ENCODE results near the gene LRRC14B.

GRCh38 chr5:203246-203930 lies 12.1 kb downstream of the LRRC14B start:
- TF ChIP-seq, protein P1, sequence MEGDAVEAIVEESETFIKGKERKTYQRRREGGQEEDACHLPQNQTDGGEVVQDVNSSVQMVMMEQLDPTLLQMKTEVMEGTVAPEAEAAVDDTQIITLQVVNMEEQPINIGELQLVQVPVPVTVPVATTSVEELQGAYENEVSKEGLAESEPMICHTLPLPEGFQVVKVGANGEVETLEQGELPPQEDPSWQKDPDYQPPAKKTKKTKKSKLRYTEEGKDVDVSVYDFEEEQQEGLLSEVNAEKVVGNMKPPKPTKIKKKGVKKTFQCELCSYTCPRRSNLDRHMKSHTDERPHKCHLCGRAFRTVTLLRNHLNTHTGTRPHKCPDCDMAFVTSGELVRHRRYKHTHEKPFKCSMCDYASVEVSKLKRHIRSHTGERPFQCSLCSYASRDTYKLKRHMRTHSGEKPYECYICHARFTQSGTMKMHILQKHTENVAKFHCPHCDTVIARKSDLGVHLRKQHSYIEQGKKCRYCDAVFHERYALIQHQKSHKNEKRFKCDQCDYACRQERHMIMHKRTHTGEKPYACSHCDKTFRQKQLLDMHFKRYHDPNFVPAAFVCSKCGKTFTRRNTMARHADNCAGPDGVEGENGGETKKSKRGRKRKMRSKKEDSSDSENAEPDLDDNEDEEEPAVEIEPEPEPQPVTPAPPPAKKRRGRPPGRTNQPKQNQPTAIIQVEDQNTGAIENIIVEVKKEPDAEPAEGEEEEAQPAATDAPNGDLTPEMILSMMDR (IDR thresholded peaks at IDR 0.05), result no peak
- TF ChIP-seq POLR2A (IDR thresholded peaks at IDR 0.05), result no peak

All from Peyer's patch (tissue), 4 donors.